DOHH2 (cell line): Measurements from ENCODE around the gene SLC17A9.

Source experiments
- H3F3A ChIP-seq: fragments of 200-600 bp; sonication (generic), shearing (Covaris generic); 2 replicates; pipeline ENCODE4 v1.6.0; 2016; ENCODE audit warnings: antibody characterized with exemption, mild to moderate bottlenecking; ENCODE audit not compliant: control insufficient read depth, insufficient read depth
- H3K27ac ChIP-seq: fragments of 200-600 bp; sonication (generic); 2 replicates; pipeline ENCODE4 v1.5.1; 2014; ENCODE audit warnings: low read depth, mild to moderate bottlenecking, low read length, moderate library complexity
- H3K27me3 ChIP-seq: fragments of 200-600 bp; sonication (generic); 2 replicates; pipeline ENCODE4 v1.6.1; 2014; ENCODE audit warnings: mild to moderate bottlenecking, low read length, mixed read lengths; ENCODE audit not compliant: control insufficient read depth
- H3K36me3 ChIP-seq: fragments of 200-600 bp; sonication (generic); 2 replicates; pipeline ENCODE4 v1.6.1; 2014; ENCODE audit warnings: mild to moderate bottlenecking, low read length, moderate library complexity, mixed read lengths; ENCODE audit not compliant: control insufficient read depth
- H3K4me1 ChIP-seq: fragments of 200-600 bp; sonication (generic); 2 replicates; pipeline ENCODE4 v1.6.1; 2014; ENCODE audit warnings: mild to moderate bottlenecking, low read length, mixed read lengths; ENCODE audit not compliant: control insufficient read depth
- H3K4me2 ChIP-seq: fragments of 200-600 bp; sonication (generic); 2 replicates; pipeline ENCODE4 v1.6.0; 2014; ENCODE audit warnings: mild to moderate bottlenecking, low read length, moderate library complexity
- H3K4me3 ChIP-seq: fragments of 200-600 bp; sonication (generic); 2 replicates; pipeline ENCODE4 v1.5.1; 2014; ENCODE audit warnings: mild to moderate bottlenecking, low read length, mixed read lengths
- H3K79me2 ChIP-seq: fragments of 200-600 bp; sonication (generic); 2 replicates; pipeline ENCODE4 v1.6.1; 2014; ENCODE audit warnings: mild to moderate bottlenecking, low read length, mixed read lengths; ENCODE audit not compliant: control insufficient read depth
- H3K9me2 ChIP-seq: fragments of 200-600 bp; sonication (generic); replicated peaks from 2 replicates; pipeline ENCODE4 v1.6.1; 2014; ENCODE audit warnings: mild to moderate bottlenecking, low read length, mixed read lengths; ENCODE audit not compliant: control insufficient read depth
- H3K9me3 ChIP-seq: fragments of 200-600 bp; sonication (generic); 2 replicates; pipeline ENCODE4 v1.6.1; 2014; ENCODE audit warnings: antibody characterized with exemption, low read length, mixed read lengths; ENCODE audit not compliant: control insufficient read depth, insufficient read depth
- H4K20me1 ChIP-seq: fragments of 200-600 bp; sonication (generic); 2 replicates; pipeline ENCODE4 v1.6.0; 2014; ENCODE audit warnings: low read depth, mild to moderate bottlenecking, antibody characterized with exemption, low read length, moderate library complexity; ENCODE audit not compliant: control insufficient read depth, insufficient read depth
- EZH2phosphoT487 ChIP-seq: fragments of 200-600 bp; sonication (generic); IDR thresholded peaks from 2 replicates; pipeline ENCODE4 v1.6.1; 2017; ENCODE audit warnings: borderline replicate concordance, mild to moderate bottlenecking, antibody characterized with exemption, low read length, moderate library complexity, mixed read lengths
- TF ChIP-seq, protein P1 (sequence below): fragments of 200-600 bp; sonication (generic); IDR thresholded peaks from one replicate; pipeline ENCODE4 v1.5.1; 2014; ENCODE audit warnings: antibody characterized with exemption, mild to moderate bottlenecking, low read depth, low read length; ENCODE audit not compliant: poor library complexity, severe bottlenecking

The SLC17A9 gene

GRCh38 chr20:62979310-62979709 lies 26.8 kb downstream of the SLC17A9 start:
- H3K9me2 ChIP-seq, result no peaks in the 10 kb centered on the region
- H3F3A ChIP-seq, result no peaks in the 10 kb centered on the region
- H3K27me3 ChIP-seq, result peaks cover 59% of the 10 kb centered on the region
- peaks cover 68% of the 10 kb centered on the region for H3K4me1 ChIP-seq
- no peaks in the 10 kb centered on the region for H4K20me1 ChIP-seq
- TF ChIP-seq, protein P1, sequence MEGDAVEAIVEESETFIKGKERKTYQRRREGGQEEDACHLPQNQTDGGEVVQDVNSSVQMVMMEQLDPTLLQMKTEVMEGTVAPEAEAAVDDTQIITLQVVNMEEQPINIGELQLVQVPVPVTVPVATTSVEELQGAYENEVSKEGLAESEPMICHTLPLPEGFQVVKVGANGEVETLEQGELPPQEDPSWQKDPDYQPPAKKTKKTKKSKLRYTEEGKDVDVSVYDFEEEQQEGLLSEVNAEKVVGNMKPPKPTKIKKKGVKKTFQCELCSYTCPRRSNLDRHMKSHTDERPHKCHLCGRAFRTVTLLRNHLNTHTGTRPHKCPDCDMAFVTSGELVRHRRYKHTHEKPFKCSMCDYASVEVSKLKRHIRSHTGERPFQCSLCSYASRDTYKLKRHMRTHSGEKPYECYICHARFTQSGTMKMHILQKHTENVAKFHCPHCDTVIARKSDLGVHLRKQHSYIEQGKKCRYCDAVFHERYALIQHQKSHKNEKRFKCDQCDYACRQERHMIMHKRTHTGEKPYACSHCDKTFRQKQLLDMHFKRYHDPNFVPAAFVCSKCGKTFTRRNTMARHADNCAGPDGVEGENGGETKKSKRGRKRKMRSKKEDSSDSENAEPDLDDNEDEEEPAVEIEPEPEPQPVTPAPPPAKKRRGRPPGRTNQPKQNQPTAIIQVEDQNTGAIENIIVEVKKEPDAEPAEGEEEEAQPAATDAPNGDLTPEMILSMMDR, result no peak
- no peak for TF ChIP-seq EZH2phosphoT487
- no peak overlapping the region for H3K27ac ChIP-seq
- no peak overlapping the region for H3K4me2 ChIP-seq
- H3K4me3 ChIP-seq, result no peak overlapping the region
- H3K79me2 ChIP-seq, result no peaks in the 10 kb centered on the region
- no peaks in the 10 kb centered on the region for H3K9me3 ChIP-seq
- H3K36me3 ChIP-seq, result no peaks in the 10 kb centered on the region

DNA sequence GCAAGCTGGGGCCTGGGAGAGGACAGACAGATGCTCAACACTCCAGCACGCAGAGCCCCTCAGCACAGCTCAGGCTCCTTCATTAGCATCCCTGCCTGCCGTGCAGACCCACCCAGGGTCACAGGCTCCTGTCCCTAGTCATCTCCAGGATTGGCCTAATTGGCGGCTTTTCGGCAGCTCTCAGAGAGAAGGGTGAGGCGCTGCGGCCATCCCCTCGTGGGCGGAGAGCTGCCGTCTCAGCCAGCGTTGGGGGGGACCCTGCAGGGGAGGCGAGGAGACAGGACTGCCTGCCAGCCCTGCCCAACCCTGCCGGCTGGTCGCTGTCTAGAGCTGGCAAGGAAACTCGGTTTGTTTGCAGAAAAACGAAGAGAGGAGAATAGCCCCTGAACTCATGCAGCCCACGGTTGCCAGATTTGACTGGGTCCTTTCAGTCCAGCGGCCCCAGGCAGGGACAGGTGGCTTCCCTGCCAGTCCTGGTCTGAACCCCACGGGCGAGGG lies 27.4 kb downstream of the SLC17A9 start:
- Histone ChIP-seq H3F3A (no peaks in the 10 kb centered on the region), H3K4me1 (peaks cover 68% of the 10 kb centered on the region), H3K4me3 (no peak overlapping the region), H3K79me2 (no peaks in the 10 kb centered on the region), H3K36me3 (no peaks in the 10 kb centered on the region), H4K20me1 (no peaks in the 10 kb centered on the region), H3K9me3 (no peaks in the 10 kb centered on the region), H3K27ac (no peak overlapping the region), H3K9me2 (no peaks in the 10 kb centered on the region), H3K4me2 (0 out of 2 replicates have a peak overlapping the region, but pooled peaks have one; percentile 10), H3K27me3 (peaks cover 56% of the 10 kb centered on the region)
- TF ChIP-seq, protein P1, result no peak
- TF ChIP-seq EZH2phosphoT487, result peak; percentile 68; the same call in 1 of the 2 replicates

DNA sequence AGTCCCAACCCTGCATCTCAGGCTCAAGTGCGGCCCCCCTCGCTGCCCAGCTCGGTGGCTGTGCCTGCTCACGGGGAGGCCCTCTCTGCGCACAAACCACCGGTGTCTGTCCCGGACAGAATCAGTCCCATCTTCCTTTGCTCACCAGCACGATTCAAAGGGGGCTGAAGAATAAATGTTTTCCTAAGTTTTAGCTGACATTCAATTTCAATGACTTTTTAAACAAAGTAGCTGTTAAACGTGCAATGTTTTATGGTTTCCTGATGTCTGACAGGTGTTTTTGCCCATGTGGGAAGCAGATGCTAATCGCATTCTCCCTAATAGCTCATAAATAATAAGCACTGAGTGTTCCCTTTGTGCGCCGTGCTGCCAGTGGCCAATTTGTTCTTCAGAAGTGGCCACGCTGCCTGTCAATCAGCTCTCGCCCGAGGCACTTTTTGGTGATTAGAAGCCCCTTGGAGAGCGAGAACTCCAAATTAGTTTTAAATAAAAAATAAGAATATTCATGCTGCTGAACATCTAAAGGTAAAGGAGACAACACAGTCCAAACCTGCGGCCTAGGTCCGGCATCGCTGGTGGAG lies 28.0 kb downstream of the SLC17A9 start:
- no peaks in the 10 kb centered on the region for H4K20me1 ChIP-seq
- H3K4me3 ChIP-seq, result no peak overlapping the region
- H3K27ac ChIP-seq, result no peak overlapping the region
- no peaks in the 10 kb centered on the region for H3K79me2 ChIP-seq
- H3K4me1 ChIP-seq, result peaks cover 68% of the 10 kb centered on the region
- peaks cover 52% of the 10 kb centered on the region for H3K27me3 ChIP-seq
- no peaks in the 10 kb centered on the region for H3K36me3 ChIP-seq
- TF ChIP-seq, protein P1, result no peak
- peak; percentile 38; the same call in 1 of the 2 replicates for TF ChIP-seq EZH2phosphoT487
- 0 out of 2 replicates have a peak overlapping the region, but pooled peaks have one; percentile 10 for H3K4me2 ChIP-seq
- no peaks in the 10 kb centered on the region for H3K9me3 ChIP-seq
- no peaks in the 10 kb centered on the region for H3F3A ChIP-seq
- H3K9me2 ChIP-seq, result no peaks in the 10 kb centered on the region
